Measurements from ENCODE around the gene ARL15. TPM values are rescaled to one million over a fixed set of nuclear protein-coding genes. Genes with fewer than 3 reads are reported as not detected.

Gene ARL15
- polyA plus RNA-seq, 1 of the 3 experiments (the other 2 are of a cell fraction): 6.4 TPM

DNA sequence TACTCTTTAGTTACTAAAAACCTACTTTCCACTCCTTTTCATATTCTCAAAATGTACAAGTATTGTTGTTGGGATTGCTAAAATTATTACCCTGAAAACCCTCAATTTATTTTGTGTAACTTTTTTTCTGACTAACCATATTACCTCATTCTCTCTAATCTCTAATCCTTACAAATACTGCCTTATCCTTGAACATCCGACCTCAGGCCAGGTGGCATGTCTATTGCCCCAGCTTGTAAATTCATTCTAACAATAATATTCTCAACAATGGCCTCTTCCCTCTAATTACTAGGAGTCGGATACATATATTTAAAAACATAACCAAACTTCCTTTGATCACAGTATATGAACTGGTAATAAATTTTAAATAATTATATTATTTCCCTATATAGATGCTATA lies 25.8 kb downstream of the ARL15 start:
- Histone ChIP-seq H3K9me2 (no peaks in the 10 kb centered on the region), H3K4me1 (ENCODE audit: control insufficient read depth in 1 of 2, insufficient read depth in 2 of 2, low read depth in 1 of 2, low read length in 1 of 2) (no peaks in the 10 kb centered on the region), H3K4me2 (no peak overlapping the region), H3K9me3 (no peaks in the 10 kb centered on the region), H3K4me3 (ENCODE audit: low read depth in 2 of 2, low read length in 1 of 2) (no peak overlapping the region), H3K9ac (no peak overlapping the region), H3K27me3 (ENCODE audit: insufficient read depth) (no peaks in the 10 kb centered on the region), H3K36me3 (replicated peaks in 1 of 2; ENCODE audit: control insufficient read depth in 1 of 2, insufficient read depth in 2 of 2, low read length in 1 of 2) (no peaks in the 10 kb centered on the region), H3F3A (replicated peaks; ENCODE audit: insufficient read depth) (no peaks in the 10 kb centered on the region), H4K20me1 (ENCODE audit: insufficient read depth) (no peaks in the 10 kb centered on the region), H3K27ac (ENCODE audit: low read depth in 2 of 2, low read length in 1 of 2) (no peak overlapping the region), H3K79me2 (ENCODE audit: insufficient read depth) (peaks cover 4% of the 10 kb centered on the region), H2AFZ (ENCODE audit: low read depth) (no peak overlapping the region)
- DNase-seq: no peak
- POLR2A ChIA-PET: no interaction called here
- no peak for TF ChIP-seq EZH2phosphoT487 (IDR thresholded peaks at IDR 0.05; ENCODE audit: borderline replicate concordance, low read depth)
- no peak for TF ChIP-seq NRF1 (IDR thresholded peaks at IDR 0.05; ENCODE audit: low read depth, low read length)
- no peak for TF ChIP-seq FOXM1 (IDR thresholded peaks at IDR 0.05; ENCODE audit: low read depth)
- TF ChIP-seq TEAD4 (IDR thresholded peaks at IDR 0.05; ENCODE audit: borderline replicate concordance, insufficient read depth): no peak
- TF ChIP-seq GABPA (IDR thresholded peaks at IDR 0.05; ENCODE audit: low read depth): no peak
- TF ChIP-seq, protein P1, sequence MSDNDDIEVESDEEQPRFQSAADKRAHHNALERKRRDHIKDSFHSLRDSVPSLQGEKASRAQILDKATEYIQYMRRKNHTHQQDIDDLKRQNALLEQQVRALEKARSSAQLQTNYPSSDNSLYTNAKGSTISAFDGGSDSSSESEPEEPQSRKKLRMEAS (IDR thresholded peaks at IDR 0.05; ENCODE audit: low read depth): no peak
- no peak for TF ChIP-seq POLR2AphosphoS5 (IDR thresholded peaks at IDR 0.05; ENCODE audit: low read depth, low read length)
- CTCF ChIA-PET: interaction anchor here (0.9 kb wide), 1 partner anchor 56 kb away, joined by 4 read pairs; no protein-coding TSS in a partner anchor
- WGBS (ENCODE audit: low lambda C conversion rate): 86% methylated on average over 2 of the region's 2 CpGs

DNA sequence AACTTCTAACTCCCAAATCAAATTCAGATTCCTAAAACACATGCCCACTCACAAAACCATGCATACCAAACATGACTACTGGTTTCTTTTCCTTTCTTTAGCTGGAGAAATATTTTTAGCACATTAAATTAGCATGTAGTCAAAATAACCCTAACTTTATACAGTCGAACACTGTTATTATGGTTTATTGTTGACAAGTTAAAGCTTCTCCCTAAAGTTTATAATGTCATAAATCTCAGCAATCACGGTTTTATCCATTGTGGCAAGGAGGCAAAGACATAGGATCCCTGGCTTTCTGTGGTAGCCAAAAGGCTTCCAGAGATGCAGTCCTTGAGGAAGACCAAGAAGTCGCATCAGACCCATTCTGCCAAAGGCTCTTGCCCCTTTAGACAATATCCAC lies 27.5 kb downstream of the ARL15 start:
- Histone ChIP-seq H3K4me1 (ENCODE audit: control insufficient read depth in 1 of 2, insufficient read depth in 2 of 2, low read depth in 1 of 2, low read length in 1 of 2) (no peaks in the 10 kb centered on the region), H3K4me3 (ENCODE audit: low read depth in 2 of 2, low read length in 1 of 2) (no peak overlapping the region), H2AFZ (ENCODE audit: low read depth) (no peak overlapping the region), H3K36me3 (replicated peaks in 1 of 2; ENCODE audit: control insufficient read depth in 1 of 2, insufficient read depth in 2 of 2, low read length in 1 of 2) (no peaks in the 10 kb centered on the region), H3K27me3 (ENCODE audit: insufficient read depth) (no peaks in the 10 kb centered on the region), H3F3A (replicated peaks; ENCODE audit: insufficient read depth) (no peaks in the 10 kb centered on the region), H3K79me2 (ENCODE audit: insufficient read depth) (no peaks in the 10 kb centered on the region; the same call in 1 of the 2 replicates), H3K4me2 (no peak overlapping the region), H3K9ac (no peak overlapping the region), H3K27ac (ENCODE audit: low read depth in 2 of 2, low read length in 1 of 2) (no peak overlapping the region), H3K9me2 (no peaks in the 10 kb centered on the region), H4K20me1 (ENCODE audit: insufficient read depth) (no peaks in the 10 kb centered on the region), H3K9me3 (no peaks in the 10 kb centered on the region)
- TF ChIP-seq EP300 (IDR thresholded peaks at IDR 0.05; ENCODE audit: borderline replicate concordance in 1 of 2, low read depth in 1 of 2, low read length in 1 of 2) (no peak), POLR2AphosphoS5 (IDR thresholded peaks at IDR 0.05; ENCODE audit: low read depth, low read length) (no peak), RCOR1 (IDR thresholded peaks at IDR 0.05; ENCODE audit: low read length) (no peak)
- TF ChIP-seq, protein P2, sequence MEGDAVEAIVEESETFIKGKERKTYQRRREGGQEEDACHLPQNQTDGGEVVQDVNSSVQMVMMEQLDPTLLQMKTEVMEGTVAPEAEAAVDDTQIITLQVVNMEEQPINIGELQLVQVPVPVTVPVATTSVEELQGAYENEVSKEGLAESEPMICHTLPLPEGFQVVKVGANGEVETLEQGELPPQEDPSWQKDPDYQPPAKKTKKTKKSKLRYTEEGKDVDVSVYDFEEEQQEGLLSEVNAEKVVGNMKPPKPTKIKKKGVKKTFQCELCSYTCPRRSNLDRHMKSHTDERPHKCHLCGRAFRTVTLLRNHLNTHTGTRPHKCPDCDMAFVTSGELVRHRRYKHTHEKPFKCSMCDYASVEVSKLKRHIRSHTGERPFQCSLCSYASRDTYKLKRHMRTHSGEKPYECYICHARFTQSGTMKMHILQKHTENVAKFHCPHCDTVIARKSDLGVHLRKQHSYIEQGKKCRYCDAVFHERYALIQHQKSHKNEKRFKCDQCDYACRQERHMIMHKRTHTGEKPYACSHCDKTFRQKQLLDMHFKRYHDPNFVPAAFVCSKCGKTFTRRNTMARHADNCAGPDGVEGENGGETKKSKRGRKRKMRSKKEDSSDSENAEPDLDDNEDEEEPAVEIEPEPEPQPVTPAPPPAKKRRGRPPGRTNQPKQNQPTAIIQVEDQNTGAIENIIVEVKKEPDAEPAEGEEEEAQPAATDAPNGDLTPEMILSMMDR (IDR thresholded peaks at IDR 0.05): no peak
- TF ChIP-seq, protein P3, sequence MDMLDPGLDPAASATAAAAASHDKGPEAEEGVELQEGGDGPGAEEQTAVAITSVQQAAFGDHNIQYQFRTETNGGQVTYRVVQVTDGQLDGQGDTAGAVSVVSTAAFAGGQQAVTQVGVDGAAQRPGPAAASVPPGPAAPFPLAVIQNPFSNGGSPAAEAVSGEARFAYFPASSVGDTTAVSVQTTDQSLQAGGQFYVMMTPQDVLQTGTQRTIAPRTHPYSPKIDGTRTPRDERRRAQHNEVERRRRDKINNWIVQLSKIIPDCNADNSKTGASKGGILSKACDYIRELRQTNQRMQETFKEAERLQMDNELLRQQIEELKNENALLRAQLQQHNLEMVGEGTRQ (IDR thresholded peaks at IDR 0.05; ENCODE audit: borderline replicate concordance, low read depth, low read length): no peak
- POLR2A ChIA-PET: no interaction called here
- CTCF ChIA-PET: interaction anchor here (1.1 to 1.2 kb wide), 2 partner anchors 39 to 207 kb away, joined by 3 read pairs; no protein-coding TSS in a partner anchor
- 79% methylated on average over 3 of the region's 3 CpGs for WGBS (ENCODE audit: low lambda C conversion rate)
- DNase-seq: no peak

Data from SK-N-SH (cell line).